K562 (cell line): ENCODE data around the gene PLXNB2. TPM values are rescaled to one million over a fixed set of nuclear protein-coding genes. Genes with fewer than 3 reads are reported as not detected.

ENCODE experiments used
- ATAC-seq: fragments of 200-7000 bp; cut with Tn5 transposase; 3 replicates; pipeline ENCODE4 v1.9.1; 2020; ENCODE audit warnings: moderate library complexity
- BruUV-seq: library from RNA; stranded (reverse); fragments of 400-500 nt; replicated peaks from 2 replicates; lab custom pipeline; 2021; lab: Mats Ljungman, UMichigan
- CTCF ChIA-PET: fragments of 300-600 bp; formaldehyde crosslinking; extraction: SDS; loops from one replicate; lab custom pipeline; 2021; ENCODE audit warnings: low intra/inter-chr PET ratio; lab: Yijun Ruan, JAX
- POLR2A ChIA-PET: fragments of 300-600, 350-650 bp; sonication (Branson Sonifier 250); formaldehyde crosslinking; extraction: SDS; loops from one replicate; lab custom pipeline; 2021; ENCODE audit warnings: antibody characterized with exemption, inconsistent platforms; lab: Yijun Ruan, JAX
- DNase-seq, 4 experiments: peaks; one replicate each; pipeline versions ENCODE4 v3.0.0 to v3.0.0-alpha.2; 2011 to 2018; ENCODE audit warnings: low spot score in 3 of 4, mixed read lengths in 3 of 4; ENCODE audit errors: extremely low read depth in 1 of 4
- FAIRE-seq: peaks from 2 replicates; lab custom pipeline; 2011; peaks lifted over from hg19 to GRCh38; lab: Jason Lieb, UNC
- H2AFZ ChIP-seq: 2 replicates; pipeline ENCODE4 v1.6.0; 2011; ENCODE audit warnings: low read depth, low read length, control low read depth, inconsistent platforms
- H3K27ac ChIP-seq: fragments of 200-600 bp; 3 replicates; pipeline ENCODE4 v1.8.0; 2011; ENCODE audit warnings: low read depth, mild to moderate bottlenecking, control low read depth, inconsistent platforms, low read length, moderate library complexity, mixed read lengths; ENCODE audit errors: extremely low read depth
- H3K27me3 ChIP-seq, 2 experiments: fragments of 300-600 bp in 1 of 2; 2 replicates in 1 of 2; 3 replicates in 1 of 2; pipeline versions ENCODE4 v1.6.0 to v1.8.0; 2011; ENCODE audit warnings: inconsistent platforms in 2 of 2, low read length in 2 of 2, mild to moderate bottlenecking in 1 of 2, mixed read lengths in 1 of 2, moderate library complexity in 1 of 2; ENCODE audit not compliant: control insufficient read depth in 2 of 2, insufficient read depth in 2 of 2
- H3K36me3 ChIP-seq: fragments of 300-600 bp; 3 replicates; pipeline ENCODE4 v1.8.0; 2011; ENCODE audit warnings: mild to moderate bottlenecking, low read length, inconsistent platforms; ENCODE audit not compliant: control insufficient read depth, insufficient read depth
- H3K4me1 ChIP-seq, 2 experiments: fragments of 200-600 bp in 1 of 2; replicated peaks in 1 of 2; 2 replicates in 1 of 2; 3 replicates in 1 of 2; pipeline versions ENCODE4 v1.5.1 to v1.8.0; 2011; ENCODE audit warnings: inconsistent platforms in 2 of 2, low read length in 2 of 2, mild to moderate bottlenecking in 1 of 2, mixed read lengths in 1 of 2, moderate library complexity in 1 of 2; ENCODE audit not compliant: control insufficient read depth in 2 of 2, insufficient read depth in 2 of 2
- H3K4me2 ChIP-seq: 2 replicates; pipeline ENCODE4 v1.6.1; 2011; ENCODE audit warnings: low read length, control low read depth, inconsistent platforms, mixed read lengths; ENCODE audit not compliant: insufficient read depth
- H3K4me3 ChIP-seq: fragments of 200-600 bp; sonication (generic), shearing (Covaris generic); 2 replicates; pipeline ENCODE4 v1.5.1; 2016; ENCODE audit warnings: control low read depth, inconsistent platforms
- H3K79me2 ChIP-seq: fragments of 200-600 bp; 3 replicates; pipeline ENCODE4 v1.8.0; 2011; ENCODE audit warnings: low read length, inconsistent platforms; ENCODE audit not compliant: control insufficient read depth, insufficient read depth
- H3K9ac ChIP-seq, 2 experiments: 2 replicates each; pipeline versions ENCODE4 v1.6.0 to v1.6.1; 2011; ENCODE audit warnings: low read depth in 2 of 2, low read length in 2 of 2, control low read depth in 1 of 2, inconsistent platforms in 1 of 2, mild to moderate bottlenecking in 1 of 2, mixed read lengths in 1 of 2; ENCODE audit not compliant: insufficient read depth in 1 of 2
- H3K9me1 ChIP-seq: one replicate; pipeline ENCODE4 v1.6.0; 2011; ENCODE audit warnings: inconsistent platforms, mild to moderate bottlenecking, low read length, moderate library complexity; ENCODE audit not compliant: control insufficient read depth, insufficient read depth
- H3K9me3 ChIP-seq: replicated peaks from 2 replicates; pipeline ENCODE4 v1.5.1; 2011; ENCODE audit warnings: low read depth, low read length, inconsistent platforms; ENCODE audit not compliant: control insufficient read depth, insufficient read depth
- H4K20me1 ChIP-seq: replicated peaks from 2 replicates; pipeline ENCODE4 v1.6.1; 2011; ENCODE audit warnings: low read length, inconsistent platforms, mixed read lengths; ENCODE audit not compliant: control insufficient read depth, insufficient read depth
- ATF3 ChIP-seq, 2 experiments: fragments of 450-650 bp in 1 of 2; sonication (generic) in 1 of 2; formaldehyde crosslinking in 1 of 2; IDR thresholded peaks in 1 of 2; conservative IDR thresholded peaks in 1 of 2; 2 replicates each; pipeline versions ENCODE4 v1.6.1 to v1.8.1; 2016 to 2023; ENCODE audit warnings: mild to moderate bottlenecking in 2 of 2, moderate library complexity in 2 of 2, inconsistent platforms in 1 of 2, missing genetic modification reagents in 1 of 2
- BACH1 ChIP-seq: fragments of 200-800 bp; sonication (Bioruptor generic); IDR thresholded peaks from 2 replicates; pipeline ENCODE4 v1.6.1; 2016; ENCODE audit warnings: missing genetic modification characterization, missing compliant biosample characterization
- FOSL1 ChIP-seq: fragments of 200-800 bp; sonication (Bioruptor generic); conservative IDR thresholded peaks from 2 replicates; pipeline ENCODE4 v1.6.1; 2016; ENCODE audit warnings: missing genetic modification characterization, missing compliant biosample characterization
- MAFF ChIP-seq: IDR thresholded peaks from 2 replicates; pipeline ENCODE4 v1.6.1; 2012; ENCODE audit warnings: low read length, improper control_type of control experiment
- MAFG ChIP-seq: fragments of 450-650 bp; conservative IDR thresholded peaks from 2 replicates; pipeline ENCODE4 v1.6.1; 2016; ENCODE audit warnings: missing genetic modification characterization, missing compliant biosample characterization
- MAFK ChIP-seq: IDR thresholded peaks from 2 replicates; pipeline ENCODE4 v1.6.1; 2011; ENCODE audit warnings: low read length, improper control_type of control experiment
- RAD51 ChIP-seq: fragments of 450-650 bp; IDR thresholded peaks from 2 replicates; pipeline ENCODE4 v1.7.1; 2016; ENCODE audit warnings: low read depth, mild to moderate bottlenecking, borderline replicate concordance
- TFE3 ChIP-seq: fragments of 450-650 bp; formaldehyde crosslinking; IDR thresholded peaks from 2 replicates; pipeline ENCODE4 v1.4.0; 2020; ENCODE audit warnings: mild to moderate bottlenecking, mixed read lengths
- THRB ChIP-seq: fragments of 450-650 bp; formaldehyde crosslinking; conservative IDR thresholded peaks from 2 replicates; pipeline ENCODE4 v1.4.0; 2022; ENCODE audit warnings: mild to moderate bottlenecking, missing genetic modification characterization
- TSHZ1 ChIP-seq: fragments of 250-450 bp; sonication (Bioruptor Pico); IDR thresholded peaks from 2 replicates; pipeline ENCODE4 v1.4.0; 2020; ENCODE audit warnings: mild to moderate bottlenecking, moderate library complexity
- ZNF175 ChIP-seq: fragments of 200-800 bp; sonication (Bioruptor generic); IDR thresholded peaks from 2 replicates; pipeline ENCODE4 v1.6.1; 2016; ENCODE audit warnings: low read depth, mild to moderate bottlenecking, missing genetic modification characterization, missing compliant biosample characterization
- ZNF316 ChIP-seq: fragments of 450-650 bp; IDR thresholded peaks from 2 replicates; pipeline ENCODE4 v1.6.1; 2016
- WGBS: fragments of 100-300 bp; shearing (Covaris generic); methylation state at CpG from one replicate; pipeline ENCODE4 v1.1.6; 2016; ENCODE audit warnings: low coverage, mixed read lengths; ENCODE audit not compliant: insufficient coverage; ENCODE audit errors: missing lambda C conversion rate; 5-methylcytosine and 5-hydroxymethylcytosine counted together
- in situ Hi-C: fragments of 300-500 bp; cut with MboI; formaldehyde crosslinking; loops from 4 replicates; pipeline ENCODE4 v1.15.0; 2018; ENCODE audit warnings: inconsistent platforms, mixed read lengths
- intact Hi-C: fragments of 100-400 bp; cut with micrococcal nuclease; formaldehyde crosslinking; loops from 2 replicates; pipeline ENCODE4 v1.14.2; 2022
- polyA plus RNA-seq, 8 experiments: library from polyadenylated mRNA; depleted of rRNA in 4 of 8; stranded (reverse) in 5 of 8; unstranded in 3 of 8; fragments of >200 nt; fragmentation: Nextera tagmentation in 2 of 8; fragmentation: Illumina TruSeq in 1 of 8; extraction: Ambion mirVana in 2 of 8; extraction: Trizol in 1 of 8; gene quantifications; 2 replicates each; pipeline versions ENCODE4 v1.2.1 to v1.2.3, GENCODE V29; 2011 to 2014; ENCODE audit warnings: inconsistent platforms in 1 of 8, missing spikeins in 1 of 8
- total RNA-seq, 7 experiments: library from RNA; depleted of rRNA in 6 of 7; stranded (reverse); fragments of >200 nt in 6 of 7; fragmentation: Illumina TruSeq in 2 of 7; extraction: Trizol in 2 of 7; gene quantifications; 2 replicates each; pipeline versions ENCODE4 v1.2.1 to v1.2.3, GENCODE V29; 2011 to 2021; ENCODE audit warnings: low replicate concordance in 1 of 7

The PLXNB2 gene
- total and polyA plus RNA-seq, 9 of the 15 experiments (the other 6 are each of a cell fraction or from before 2014, with no cell fraction given): 0.15 to 45.1 (median 13.6) TPM

- H3K4me1 ChIP-seq: peaks cover 15 to 94% of the 10 kb centered on the region in 2 experiments; a peak in 4 of 5 replicates
- H3K27ac ChIP-seq: no peak overlapping the region
- TF ChIP-seq TFE3 (CRISPR knock-in tag) (0 out of 2 replicates have a peak, but pooled peaks have one; percentile 24), ZNF316 (peak; percentile 85), MAFK (peak; percentile 50), ATF3 (IDR thresholded peaks at IDR 0.05) (no peak), ATF3 (CRISPR knock-in tag; conservative IDR thresholded peaks at IDR 0.05) (no peak), ZNF175 (CRISPR knock-in tag) (no peak), MAFG (tag) (peak; percentile 64), RAD51 (no peak), MAFF (0 out of 2 replicates have a peak, but pooled peaks have one; percentile 18), FOSL1 (no peak), THRB (CRISPR knock-in tag) (no peak), BACH1 (tag) (no peak), TSHZ1 (CRISPR knock-in tag) (no peak)
Measured at GRCh38 chr22:50258361-50259292, 48.8 kb downstream of the PLXNB2 start.

More at GRCh38 chr22:50258361-50259292, 48.8 kb downstream of the PLXNB2 start:
- H3K36me3 ChIP-seq: peaks cover 49% of the 10 kb centered on the region; the same call in 1 of the 3 replicates
- no peaks in the 10 kb centered on the region for H3K9me3 ChIP-seq
- ChIA-PET CTCF (no interaction called here), POLR2A (interaction anchor here (1.0 kb wide), 1 partner anchor 14 kb away, joined by 3 read pairs; no protein-coding TSS in a partner anchor)
- ATAC-seq: no peak
- H3K4me2 ChIP-seq: no peak overlapping the region
- intact Hi-C loops (no loop called here), in situ Hi-C loops (no loop called here)
- H4K20me1 ChIP-seq: no peaks in the 10 kb centered on the region
- no TSS peak for BruUV-seq
- H3K9ac ChIP-seq: peak overlapping the region in 1 of 2 experiments; percentile 78; a peak in 2 of 4 replicates
- DNase-seq: no peak
- H3K79me2 ChIP-seq: peaks cover 27% of the 10 kb centered on the region
- H3K9me1 ChIP-seq: no peaks in the 10 kb centered on the region
- no peaks in the 10 kb centered on the region for H3K27me3 ChIP-seq
- H2AFZ ChIP-seq: no peak overlapping the region
- 87% methylated on average over 12 of the region's 24 CpGs for WGBS
- no peak overlapping the region for H3K4me3 ChIP-seq
- no peak for FAIRE-seq
